DND-41 (cell line): Measurements from ENCODE around the gene ISG20.

Source experiments
- CTCF ChIP-seq: IDR thresholded peaks from 2 replicates; pipeline ENCODE4 v1.5.1; 2012; ENCODE audit warnings: borderline replicate concordance, low read length, moderate library complexity, mild to moderate bottlenecking; ENCODE audit not compliant: poor library complexity, severe bottlenecking; ENCODE audit errors: extremely low read depth
- EZH2 ChIP-seq: IDR thresholded peaks from 3 replicates; pipeline ENCODE4 v1.6.1; 2012; ENCODE audit warnings: borderline replicate concordance, low read depth, mild to moderate bottlenecking, moderate library complexity, low read length, inconsistent platforms; ENCODE audit not compliant: severe bottlenecking

GRCh38 chr15:88612186-88612796, 26.5 kb upstream of the ISG20 start:
- no peak for TF ChIP-seq CTCF
- TF ChIP-seq EZH2 = no peak
